Esophagus mucosa (tissue), 1 donor: ENCODE data around the gene DMRTB1. TPM values are rescaled to one million over a fixed set of nuclear protein-coding genes. Genes with fewer than 3 reads are reported as not detected.
"Not testable (repeated sequence)": the region's sequence is repeated elsewhere in the genome, so short reads cannot be mapped to it uniquely, and the experiment has no call there.

Experiments
- ATAC-seq: fragments of 200-7000 bp; cut with Tn5 transposase; one replicate; pipeline ENCODE4 v1.9.1; 2020
- total RNA-seq: library from RNA; stranded (reverse); gene quantifications from one replicate; pipeline ENCODE4 v1.2.4, GENCODE V29; 2023
- donor health status: DM: yes; HTN: yes; CAD: no.

DMRTB1 gene
- not detected for total RNA-seq

DNA sequence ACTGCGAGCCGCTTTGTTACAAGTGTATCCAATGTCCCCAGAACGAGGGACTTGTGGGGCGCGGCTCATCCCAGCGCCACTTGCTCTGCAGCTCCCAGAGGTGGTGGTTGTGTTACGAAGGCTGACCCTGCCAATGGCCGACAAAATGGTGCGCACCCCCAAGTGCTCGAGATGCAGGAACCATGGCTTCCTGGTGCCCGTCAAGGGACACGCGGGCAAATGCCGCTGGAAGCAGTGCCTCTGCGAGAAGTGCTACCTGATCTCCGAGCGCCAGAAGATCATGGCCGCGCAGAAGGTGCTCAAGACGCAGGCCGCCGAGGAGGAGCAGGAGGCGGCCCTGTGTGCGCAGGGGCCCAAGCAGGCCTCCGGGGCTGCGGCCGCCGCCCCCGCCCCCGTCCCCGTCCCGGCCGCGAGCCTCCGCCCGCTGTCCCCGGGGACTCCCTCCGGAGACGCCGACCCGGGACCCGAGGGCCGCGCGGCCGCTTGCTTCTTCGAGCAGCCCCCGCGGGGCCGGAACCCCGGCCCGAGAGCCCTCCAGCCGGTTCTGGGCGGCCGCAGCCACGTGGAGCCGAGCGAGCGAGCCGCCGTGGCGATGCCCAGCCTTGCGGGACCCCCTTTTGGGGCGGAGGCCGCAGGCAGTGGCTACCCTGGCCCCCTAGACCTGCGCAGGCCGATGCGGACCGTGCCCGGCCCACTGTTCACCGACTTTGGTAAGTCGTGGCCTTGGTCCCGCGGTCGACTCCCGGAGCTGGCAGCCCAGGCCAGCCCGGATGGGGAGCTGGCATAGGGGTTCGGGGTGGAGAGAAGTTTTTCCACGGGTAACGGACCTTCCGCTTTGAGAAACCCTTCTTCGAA, at the start of gene DMRTB1:
Gene DMRTB1 (plus strand): TSS at position 79 of the 855 bp plus-strand sequence. CDS start 55 bp downstream, at position 134.
- peak; percentile 26 for ATAC-seq

DNA sequence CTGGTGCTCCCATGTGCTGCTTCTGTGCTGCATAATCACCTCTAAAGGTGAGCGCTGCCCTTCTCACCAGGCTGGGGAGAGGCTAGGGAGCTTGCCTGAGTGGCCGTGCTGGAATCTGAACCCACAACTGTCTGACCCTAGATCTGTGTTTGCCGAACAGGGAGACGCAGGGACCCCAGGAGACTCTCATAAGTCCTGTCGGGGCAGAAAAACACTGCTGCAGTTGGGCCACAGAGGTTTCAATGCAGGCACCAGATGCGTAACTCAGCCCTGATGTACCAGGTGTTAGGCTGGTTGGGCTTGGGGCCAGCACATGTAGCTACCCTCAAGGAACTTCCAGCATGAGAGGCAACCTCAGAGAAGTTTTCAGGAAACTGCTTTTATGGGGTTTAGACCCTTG, 49.5 kb upstream of the DMRTB1 start:
- ATAC-seq = no peak

DNA sequence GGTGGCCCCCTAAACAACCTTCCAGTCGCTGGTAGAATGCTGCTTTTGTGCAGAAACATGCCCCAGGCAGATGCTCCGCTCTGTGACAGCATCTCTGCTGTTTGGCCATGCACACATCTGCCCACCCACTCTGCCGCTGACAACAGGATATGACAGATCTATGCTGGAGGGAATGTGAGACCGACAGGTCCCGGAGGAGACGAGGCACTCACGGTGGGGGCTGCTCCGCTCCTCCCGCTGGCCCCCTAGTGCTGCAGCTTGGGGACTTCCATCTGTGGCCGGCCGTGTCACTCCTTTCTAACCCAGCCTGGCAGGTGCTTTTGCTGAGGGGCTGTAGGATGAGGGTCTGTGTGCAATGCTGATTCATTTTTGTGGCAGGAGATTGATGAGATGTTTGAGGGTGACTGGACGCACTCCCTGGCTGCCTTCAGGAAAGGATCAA, 49.1 kb upstream of the DMRTB1 start:
- no peak for ATAC-seq

DNA sequence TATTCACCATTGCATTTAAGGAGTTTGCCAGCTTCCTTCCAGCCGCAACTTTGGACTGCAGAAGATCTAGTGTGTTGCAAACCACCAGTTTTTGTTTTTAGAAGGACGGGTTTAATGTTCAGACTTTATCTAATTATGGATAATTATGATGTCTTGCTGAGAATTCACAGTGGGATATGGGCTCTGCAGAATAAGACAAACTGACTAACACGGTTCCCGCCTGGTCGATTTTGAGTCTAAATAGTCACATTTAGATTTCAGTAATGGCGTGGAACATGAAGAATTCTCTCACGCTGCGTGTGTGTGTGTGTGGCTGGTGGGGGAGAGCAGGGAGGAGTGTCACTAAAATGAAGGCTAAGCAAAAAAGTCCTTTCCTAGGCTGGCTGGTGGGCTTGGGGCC, 48.5 kb upstream of the DMRTB1 start:
- ATAC-seq = no peak

DNA sequence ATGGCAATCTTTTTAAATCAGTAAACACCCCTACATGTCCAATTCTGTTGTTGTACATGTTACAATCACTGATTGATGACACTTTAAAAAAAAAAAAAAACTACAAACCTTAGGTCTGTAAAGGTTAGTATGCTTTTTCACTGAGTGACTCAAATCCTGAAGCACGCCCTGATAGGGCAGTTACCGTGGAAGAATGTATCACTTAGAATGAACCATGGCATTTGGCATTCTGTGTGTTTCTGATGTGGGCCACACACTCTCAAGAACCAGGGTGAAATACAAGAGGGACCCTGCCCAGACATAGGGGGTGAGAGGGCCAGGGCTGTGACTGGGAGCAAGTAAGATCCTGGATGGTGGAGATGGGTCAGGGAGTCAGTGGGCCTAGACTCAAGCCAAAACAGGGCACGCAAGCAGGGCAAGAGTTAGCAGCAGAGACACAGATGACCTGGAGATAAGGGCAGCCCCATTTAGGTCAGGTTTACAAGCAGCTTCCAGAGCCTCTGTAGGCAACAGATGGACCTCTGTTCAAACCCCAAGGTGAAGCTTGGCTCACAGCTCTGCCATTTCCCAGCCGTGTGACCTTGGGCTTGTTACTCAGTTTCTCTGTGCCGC, 47.6 kb upstream of the DMRTB1 start:
- ATAC-seq = no peak

DNA sequence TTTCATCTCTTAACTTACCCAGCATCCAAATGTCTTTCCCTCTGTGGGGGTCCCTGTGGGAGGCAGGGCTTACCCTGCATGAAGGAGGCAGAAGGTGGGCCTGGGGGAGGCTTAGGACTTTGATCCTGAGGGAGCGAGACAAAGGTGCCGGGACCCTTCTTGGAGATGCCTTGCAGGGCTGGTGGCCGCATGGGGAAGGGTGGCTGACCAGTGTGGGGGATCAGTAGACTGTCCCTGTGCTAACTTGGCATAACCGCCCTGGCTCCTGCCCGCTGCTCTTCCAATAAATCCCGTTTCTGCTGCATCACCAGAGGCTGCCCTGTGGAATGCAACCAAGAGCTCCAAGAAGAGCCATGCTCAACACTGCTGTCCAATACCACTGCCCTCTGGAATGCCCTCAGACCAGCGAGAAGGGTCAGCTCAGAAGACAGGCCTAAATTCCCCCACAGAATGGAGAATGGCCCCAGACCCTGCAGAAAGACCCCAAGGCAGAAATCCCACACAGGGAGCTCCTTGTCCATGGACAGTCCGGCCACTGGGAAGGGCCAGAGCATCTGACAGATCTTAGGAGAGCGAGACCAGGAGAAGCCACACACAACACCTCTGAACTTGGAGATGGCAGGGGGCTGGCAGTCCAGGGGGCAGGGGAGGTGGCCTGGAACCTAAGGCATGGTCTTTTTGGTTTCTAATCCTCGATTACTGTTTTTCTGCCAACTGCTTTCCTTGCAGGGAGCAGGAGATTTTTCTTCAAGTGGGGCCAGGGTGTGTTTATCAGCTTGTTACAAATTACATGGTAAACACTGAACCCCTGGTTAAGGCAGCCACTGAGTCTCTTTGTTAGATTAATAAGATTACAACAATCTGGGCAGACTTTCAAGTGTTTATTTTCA, 46.7 kb upstream of the DMRTB1 start:
- ATAC-seq = no peak

DNA sequence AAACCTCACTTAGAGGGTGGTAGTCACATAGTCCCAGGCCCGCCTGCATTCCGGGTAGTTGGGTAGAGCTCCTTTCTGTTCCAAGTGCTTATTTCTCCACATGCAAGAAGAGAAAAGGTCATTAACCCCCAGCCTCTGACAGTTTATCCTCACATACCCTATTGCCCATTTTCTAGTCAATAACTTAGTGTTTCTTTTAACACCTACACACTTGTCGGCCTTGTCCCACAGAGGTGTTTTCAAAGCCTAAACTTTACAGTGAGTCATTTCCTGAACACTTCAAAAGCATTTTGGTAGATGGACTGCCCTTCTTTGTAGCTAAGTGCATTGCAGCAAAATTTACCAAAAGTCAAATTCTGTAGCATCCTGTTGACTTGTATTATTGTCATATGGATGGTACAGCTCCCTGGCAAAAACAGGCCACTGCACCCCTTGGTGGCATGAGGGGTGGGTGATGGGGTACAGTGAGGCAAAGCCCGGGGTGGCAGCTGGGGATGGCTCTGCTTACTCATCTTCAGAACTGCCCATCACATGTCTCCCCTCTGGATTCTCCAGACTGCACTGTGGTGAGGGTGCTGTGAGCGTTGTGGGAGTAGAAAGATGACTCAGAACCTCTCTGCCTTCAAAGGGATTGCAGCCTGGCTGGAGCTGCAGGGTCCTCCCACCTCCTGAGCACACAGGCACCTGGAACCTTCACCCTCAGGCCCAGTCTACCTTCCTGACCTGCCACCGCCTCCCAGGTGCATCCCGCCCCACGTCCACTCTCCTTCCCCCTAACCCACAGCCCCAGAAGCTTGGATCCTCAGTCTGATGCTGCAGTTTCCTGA, 45.8 kb upstream of the DMRTB1 start:
- peak; percentile 40 for ATAC-seq

DNA sequence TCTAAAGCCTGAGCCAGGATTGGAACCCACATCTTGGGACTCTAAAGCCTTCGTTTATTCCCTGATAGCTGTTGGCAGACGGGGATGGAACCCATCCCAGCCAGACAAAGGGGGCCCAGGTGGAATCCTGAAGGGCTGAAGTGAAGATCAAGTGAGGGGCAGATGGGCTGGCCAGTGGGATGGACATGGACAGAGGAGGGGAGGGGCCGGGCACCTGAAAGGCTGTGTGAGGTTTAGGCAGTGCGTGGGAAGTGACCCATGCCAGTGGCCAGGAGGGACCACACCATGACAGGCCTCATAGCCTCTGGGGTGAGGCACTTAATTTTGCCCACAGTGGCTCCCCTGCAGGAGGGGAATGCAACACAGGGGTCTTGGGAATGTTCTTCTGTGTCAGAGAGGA, 44.6 kb upstream of the DMRTB1 start:
- ATAC-seq = no peak

DNA sequence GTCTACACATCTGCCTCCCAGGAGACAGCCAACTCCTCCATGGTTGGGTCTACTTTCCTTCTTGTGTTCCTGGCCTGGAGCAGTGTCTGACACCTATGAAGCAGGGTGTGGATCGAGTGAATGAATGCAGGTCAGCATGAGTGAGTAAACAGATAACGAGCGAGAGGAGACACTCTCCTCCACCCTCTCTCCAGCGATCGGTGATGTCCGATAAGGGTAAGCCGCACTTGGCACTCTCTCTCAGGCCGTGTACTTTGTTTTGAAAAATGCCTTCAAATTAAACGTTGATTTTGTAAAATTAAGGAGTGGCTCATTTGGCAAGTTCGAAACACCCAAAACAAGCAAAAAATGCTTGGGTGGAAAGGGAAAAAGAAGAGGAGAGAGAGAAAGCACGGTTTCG, 43.8 kb upstream of the DMRTB1 start:
- ATAC-seq = no peak

DNA sequence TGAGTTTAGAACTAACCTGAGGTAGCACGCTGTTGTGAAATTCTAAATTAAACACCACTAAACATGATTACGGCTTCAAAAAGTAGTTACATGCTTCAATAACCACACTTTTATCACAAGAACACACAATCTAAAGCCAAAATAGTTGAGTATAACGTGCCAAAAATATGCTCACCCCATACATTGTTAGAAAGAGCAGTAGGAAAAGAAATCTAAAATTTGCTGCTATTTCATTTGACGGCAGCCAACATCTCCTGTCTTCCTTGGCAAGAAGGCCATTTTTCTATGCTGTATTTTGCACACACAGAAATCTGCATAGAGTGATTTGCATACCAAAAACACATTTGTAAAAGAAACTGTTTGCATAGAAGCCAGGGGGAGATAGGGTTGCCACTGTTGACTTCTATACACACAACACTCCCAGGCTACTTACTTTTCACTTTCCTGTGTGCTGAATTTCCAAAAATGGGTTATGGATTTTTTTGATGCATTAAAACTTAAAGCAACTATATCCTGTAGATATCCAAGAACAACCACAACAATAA, 42.9 kb upstream of the DMRTB1 start:
- no peak for ATAC-seq

DNA sequence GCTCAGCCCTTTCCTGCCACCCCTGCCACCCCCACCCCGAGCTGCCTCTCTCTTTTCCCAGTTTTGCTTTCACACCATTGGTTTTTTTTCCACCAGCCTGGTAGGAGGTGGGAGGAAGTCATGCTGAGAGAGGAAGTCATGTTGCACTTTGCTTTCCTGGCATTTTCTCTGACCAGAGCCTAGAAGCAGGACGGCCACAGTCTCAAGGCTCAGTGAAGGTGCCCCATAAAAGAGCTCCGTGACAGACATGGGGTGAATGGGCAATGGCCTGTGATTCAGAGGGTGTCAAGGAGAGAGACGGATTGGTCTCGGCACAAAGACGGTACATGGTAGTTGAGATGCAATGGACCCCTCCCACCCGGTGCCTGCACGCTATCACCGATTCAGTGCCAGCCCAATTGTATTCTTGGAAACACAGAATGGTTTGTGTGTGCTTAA, 42.1 kb upstream of the DMRTB1 start:
- ATAC-seq = no peak

DNA sequence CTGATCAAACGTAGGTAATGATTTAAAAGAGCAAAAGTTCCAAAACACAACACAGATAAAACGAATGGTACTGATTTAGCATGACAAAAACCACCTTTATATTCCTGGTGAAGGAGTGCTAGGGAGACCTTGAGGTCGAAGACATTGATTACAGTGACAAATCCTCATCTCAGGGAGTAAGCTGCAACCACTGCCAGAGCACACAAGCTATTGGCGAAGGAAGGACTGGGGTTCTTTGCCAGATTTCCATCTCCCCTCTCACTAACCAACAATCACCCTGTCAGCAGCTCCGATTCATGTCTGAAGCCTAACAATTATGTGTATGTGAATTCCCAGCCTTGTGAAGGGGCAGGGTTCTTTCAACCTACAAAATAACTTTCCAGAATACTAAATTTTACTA, 40.2 kb upstream of the DMRTB1 start:
- no peak for ATAC-seq

DNA sequence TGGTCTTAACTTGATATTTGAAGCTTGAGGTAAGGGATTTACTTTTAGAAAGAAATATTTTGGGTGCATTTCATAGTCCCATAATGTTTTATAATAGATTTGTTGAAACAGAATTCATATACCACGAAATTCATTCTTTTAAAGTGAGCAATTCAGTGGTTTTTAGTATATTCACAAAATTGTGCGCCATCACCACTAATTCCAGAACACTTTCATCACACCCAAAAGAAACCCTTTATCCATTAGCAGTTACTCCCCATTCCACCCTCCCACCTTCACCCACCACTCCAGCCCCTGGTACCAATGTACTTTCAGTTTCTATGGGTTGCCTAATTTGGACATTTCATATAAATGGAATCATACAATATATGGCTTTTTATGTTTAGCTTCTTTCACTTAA, 38.9 kb upstream of the DMRTB1 start:
- no peak for ATAC-seq

DNA sequence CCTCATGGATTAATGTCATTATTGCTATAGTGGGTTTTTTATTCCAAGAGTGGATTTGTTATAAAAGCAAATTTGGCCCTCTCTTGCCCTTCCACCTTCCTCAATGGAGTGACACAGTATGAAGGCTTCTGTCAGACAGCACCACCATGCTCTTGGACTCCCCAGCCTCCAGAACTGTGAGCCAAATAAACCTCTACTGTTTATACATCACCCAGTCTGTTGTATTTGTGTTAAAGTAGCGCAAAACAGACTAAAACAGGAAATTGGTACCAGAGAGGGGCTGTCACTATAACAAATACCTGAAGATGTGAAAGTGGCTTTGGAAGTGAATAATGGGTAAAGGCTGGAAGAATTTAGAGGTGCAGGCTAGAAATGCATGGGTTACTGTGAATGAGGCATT, 38.0 kb upstream of the DMRTB1 start:
- no peak for ATAC-seq

DNA sequence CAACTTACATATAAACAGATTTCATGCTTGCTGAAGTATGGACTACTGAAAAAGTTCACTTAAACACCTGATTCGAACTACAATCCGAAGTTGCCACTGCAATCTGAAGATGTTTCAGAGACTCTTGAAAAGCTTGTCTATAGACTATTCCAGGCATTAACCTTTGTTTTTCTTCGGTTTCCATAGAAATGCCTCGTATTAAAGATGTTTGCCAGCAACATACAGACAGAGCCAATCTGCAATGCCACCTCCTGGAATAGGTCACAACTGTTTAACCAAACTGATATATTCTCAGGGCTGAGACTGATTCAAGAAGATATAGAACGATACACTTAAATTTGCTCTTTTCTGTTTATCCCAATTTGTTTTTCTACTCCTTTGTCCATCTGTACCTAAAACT, 28.9 kb upstream of the DMRTB1 start:
- no peak for ATAC-seq

DNA sequence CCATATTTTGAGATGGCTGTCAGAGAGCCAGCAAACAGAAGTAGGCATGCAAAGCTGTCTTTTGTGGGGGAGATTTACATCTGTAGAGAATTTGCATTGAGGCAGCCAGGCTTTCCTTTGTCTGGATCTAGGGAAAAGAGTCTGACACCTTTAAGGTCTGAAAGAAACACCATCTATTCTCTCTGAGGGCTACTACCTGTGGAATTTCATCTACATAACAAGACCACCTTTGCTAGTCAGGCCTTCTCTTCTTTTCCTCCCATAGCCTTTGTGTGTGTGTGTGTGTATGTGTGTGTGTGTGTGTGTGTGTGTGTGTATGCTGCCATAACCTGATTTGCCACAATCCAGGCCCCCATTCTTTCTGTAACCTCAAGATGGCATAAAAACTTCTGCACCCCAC, 28.4 kb upstream of the DMRTB1 start:
- no peak for ATAC-seq

DNA sequence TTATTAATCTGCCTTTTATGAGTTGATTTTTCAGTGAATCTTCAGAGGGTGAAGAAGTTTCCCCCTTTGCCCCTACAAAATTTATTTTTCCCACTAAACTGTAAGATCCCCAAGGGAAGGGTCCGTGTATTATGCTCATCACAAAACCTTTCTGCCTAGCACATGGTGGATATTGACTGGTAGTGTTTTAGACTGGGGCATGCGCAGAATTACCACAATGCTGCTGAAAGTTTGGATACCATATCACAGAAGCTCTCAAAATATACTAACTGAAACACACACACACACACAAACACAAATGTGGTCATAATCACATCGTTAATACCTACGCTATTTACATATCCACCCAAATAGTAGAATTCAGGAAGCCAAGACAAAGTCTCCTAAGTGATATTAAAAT, 28.0 kb upstream of the DMRTB1 start:
- no peak for ATAC-seq

DNA sequence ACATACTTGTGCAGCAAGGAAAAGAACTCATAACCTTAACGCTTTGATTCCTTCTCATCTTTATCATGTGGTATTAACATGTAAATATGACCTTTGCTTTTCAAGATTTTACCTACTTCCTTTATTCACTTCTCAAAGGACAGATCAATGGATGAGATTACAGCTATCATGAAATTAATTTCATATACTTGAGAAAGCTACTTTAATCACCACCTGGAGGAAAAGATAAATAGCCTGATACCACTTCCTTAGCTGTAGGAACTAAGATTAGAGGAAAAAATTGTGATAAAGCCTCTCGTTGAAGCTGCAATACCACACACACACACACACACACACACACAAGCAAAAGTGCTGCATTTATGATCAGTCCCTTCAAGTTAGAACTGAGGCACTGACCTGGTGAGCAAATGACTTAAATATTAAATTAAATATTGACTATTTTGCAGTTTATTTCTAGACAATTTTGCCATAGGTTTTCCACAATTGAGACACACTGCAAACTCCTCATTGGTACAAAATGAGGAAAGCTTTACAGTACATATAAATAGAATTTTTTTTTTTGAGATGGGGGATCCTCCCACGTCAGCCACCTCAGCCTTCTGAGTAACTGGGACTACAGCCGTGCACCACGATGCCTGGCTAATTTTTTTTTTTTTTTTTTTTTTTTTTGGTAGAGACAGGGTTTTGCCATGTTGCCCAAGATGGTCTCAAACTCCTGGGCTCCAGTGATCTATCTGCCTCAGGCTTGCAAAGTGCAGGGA, 27.2 kb upstream of the DMRTB1 start:
- no peak for ATAC-seq

DNA sequence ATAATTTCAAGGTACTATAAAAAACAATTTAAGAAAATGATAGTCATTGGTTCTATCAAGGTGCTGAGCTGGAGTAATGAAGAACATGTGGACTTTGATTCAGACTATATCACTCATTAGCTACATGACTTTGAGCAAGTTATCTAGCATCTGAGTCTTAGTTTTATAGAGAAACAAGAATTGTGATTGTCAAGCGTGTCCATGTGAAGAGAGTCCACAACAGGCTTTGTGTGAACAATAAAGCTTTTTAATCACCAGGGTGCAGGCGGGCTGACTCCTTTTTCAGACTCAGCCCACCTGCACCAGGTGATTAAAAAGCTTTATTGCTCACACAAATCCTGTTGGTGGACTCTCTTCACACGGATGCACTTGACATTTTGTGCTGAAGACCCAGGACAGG, 26.6 kb upstream of the DMRTB1 start:
- no peak for ATAC-seq

DNA sequence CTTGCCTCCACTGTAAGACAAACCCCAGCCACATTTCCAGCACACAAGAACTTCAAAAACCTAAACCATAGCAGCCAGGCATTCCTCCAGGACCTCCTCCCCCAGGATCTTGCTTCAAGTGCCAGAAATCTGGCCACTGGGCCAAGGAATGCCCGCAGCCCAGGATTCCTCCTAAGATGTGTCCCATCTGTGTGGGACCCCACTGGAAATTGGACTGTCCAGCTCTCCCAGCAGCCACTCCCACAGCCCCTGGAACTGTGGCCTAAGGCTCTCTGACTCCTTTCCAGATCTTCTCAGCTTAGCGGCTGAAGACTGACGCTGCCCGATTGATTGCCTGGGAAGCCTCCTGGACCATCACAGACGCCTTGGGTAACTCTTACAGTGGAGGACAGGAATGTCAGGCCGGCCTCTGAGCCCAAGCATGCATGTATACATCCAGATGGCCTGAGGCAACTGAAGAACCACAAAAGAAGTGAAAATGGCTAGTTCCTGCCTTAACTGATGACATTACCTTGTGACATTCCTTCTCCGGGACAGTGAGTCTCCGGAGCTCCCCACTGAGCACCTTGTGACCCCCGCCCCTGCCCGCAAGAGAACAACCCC, 24.7 kb upstream of the DMRTB1 start:
- ATAC-seq = not testable (repeated sequence)

DNA sequence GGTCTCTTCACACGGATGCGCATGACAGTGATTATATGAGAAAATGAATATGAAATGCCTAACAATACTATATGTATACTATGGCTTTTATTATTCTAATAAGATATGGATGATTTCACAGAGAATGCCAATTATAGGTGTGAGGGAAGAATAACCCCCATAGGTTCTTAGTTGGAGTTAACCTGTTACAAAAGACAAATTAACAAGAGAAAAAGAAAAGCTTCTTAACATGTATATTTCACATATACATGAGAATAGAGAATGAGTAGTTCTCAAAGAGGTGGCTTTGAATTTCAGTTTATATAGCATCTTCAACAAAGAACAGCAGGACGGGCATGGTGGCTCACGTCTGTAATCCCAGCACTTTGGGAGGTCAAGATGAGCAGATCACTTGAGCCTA, 24.0 kb upstream of the DMRTB1 start:
- ATAC-seq = no peak
